TTC549 (cell line): ENCODE measurements around the gene DNAJC18.
"Not testable (repeated sequence)": the region's sequence is repeated elsewhere in the genome, so short reads cannot be mapped to it uniquely, and the experiment has no call there.

ENCODE experiments used
- FAIRE-seq: peaks from 2 replicates; lab custom pipeline; 2012; peaks lifted over from hg19 to GRCh38; lab: Jason Lieb, UNC

Gene DNAJC18

GRCh38 chr5:139439013-139439903 lies at the start of gene DNAJC18:
DNAJC18 (minus strand) TSS chr5:139439525; CDS start chr5:139439445, 80 bp downstream.
- no peak for FAIRE-seq

GRCh38 chr5:139488260-139488659 lies 48.9 kb upstream of the DNAJC18 start:
- FAIRE-seq: no peak

GRCh38 chr5:139486201-139486600 lies 46.9 kb upstream of the DNAJC18 start:
- no peak for FAIRE-seq

- not testable (repeated sequence) for FAIRE-seq
Measured at GRCh38 chr5:139482890-139483208, 43.5 kb upstream of the DNAJC18 start.

- no peak for FAIRE-seq
Measured at GRCh38 chr5:139482050-139482889, 42.9 kb upstream of the DNAJC18 start, which contains the start of gene STING1. STING1 (minus strand) TSS chr5:139482758; CDS start chr5:139481704, 1,054 bp downstream.

- no peak for FAIRE-seq
Measured at GRCh38 chr5:139481580-139482049, 42.3 kb upstream of the DNAJC18 start.

- no peak for FAIRE-seq
Measured at GRCh38 chr5:139481122-139481533, 41.8 kb upstream of the DNAJC18 start.

GRCh38 chr5:139479729-139480128 lies 40.4 kb upstream of the DNAJC18 start:
- not testable (repeated sequence) for FAIRE-seq

- FAIRE-seq: not testable (repeated sequence)
Measured at GRCh38 chr5:139478657-139479423, 39.5 kb upstream of the DNAJC18 start.

GRCh38 chr5:139475865-139476617 lies 36.7 kb upstream of the DNAJC18 start:
- no peak for FAIRE-seq

GRCh38 chr5:139474890-139475791 lies 35.8 kb upstream of the DNAJC18 start:
- no peak for FAIRE-seq

- FAIRE-seq: no peak
Measured at GRCh38 chr5:139473565-139473964, 34.2 kb upstream of the DNAJC18 start.

- no peak for FAIRE-seq
Measured at GRCh38 chr5:139473105-139473504, 33.8 kb upstream of the DNAJC18 start.

- no peak for FAIRE-seq
Measured at GRCh38 chr5:139472386-139473030, 33.2 kb upstream of the DNAJC18 start.

- no peak for FAIRE-seq
Measured at GRCh38 chr5:139470821-139471300, 31.5 kb upstream of the DNAJC18 start, which contains the start of gene SMIM33. SMIM33 (plus strand) TSS chr5:139471004; CDS start chr5:139471122, 118 bp downstream.

GRCh38 chr5:139468421-139468931 lies 29.2 kb upstream of the DNAJC18 start:
- no peak for FAIRE-seq

GRCh38 chr5:139462586-139463276 lies 23.4 kb upstream of the DNAJC18 start, which contains the start of gene ECSCR:
ECSCR (minus strand) TSS chr5:139462743; CDS start chr5:139462670, 73 bp downstream.
- no peak for FAIRE-seq

GRCh38 chr5:139461698-139462097 lies 22.4 kb upstream of the DNAJC18 start:
- no peak for FAIRE-seq
